DMS79 treated with DMSO at 0.1 percent for 48 hours (cell line): Measurements from ENCODE around the gene ATP6AP2.
A peak's percentile ranks its signal among the peaks of the same experiment; 100 is the strongest.
"Not testable (repeated sequence)": the region's sequence is repeated elsewhere in the genome, so short reads cannot be mapped to it uniquely, and the experiment has no call there.

Experiments
- DNase-seq: peaks from one replicate; lab custom pipeline; 2025; lab: John Stamatoyannopoulos, UW

ATP6AP2 gene

GRCh38 chrX:40576291-40576690 lies 4.5 kb upstream of the ATP6AP2 start:
- DNase-seq, result no peak

- peak; percentile 6 for DNase-seq
These were observed 2.6 kb upstream of the ATP6AP2 start for GRCh38 chrX:40578039-40578695.

GRCh38 chrX:40579141-40579540 lies 1.6 kb upstream of the ATP6AP2 start:
- no peak for DNase-seq

GRCh38 chrX:40579900-40580536 lies 752 bp upstream of the ATP6AP2 start:
- no peak for DNase-seq

GRCh38 chrX:40581336-40581920 lies 658 bp downstream of the ATP6AP2 start:
- no peak for DNase-seq

GRCh38 chrX:40582178-40582577 lies 1.4 kb downstream of the ATP6AP2 start:
- not testable (repeated sequence) for DNase-seq

GRCh38 chrX:40582811-40583210 lies 2.0 kb downstream of the ATP6AP2 start:
- no peak for DNase-seq

GRCh38 chrX:40587623-40588022 lies 6.9 kb downstream of the ATP6AP2 start:
- not testable (repeated sequence) for DNase-seq

- DNase-seq, result not testable (repeated sequence)
These were observed 9.0 kb downstream of the ATP6AP2 start for GRCh38 chrX:40589616-40590321.

- DNase-seq, result no peak
These were observed 22.7 kb downstream of the ATP6AP2 start for GRCh38 chrX:40603446-40603845.

- no peak for DNase-seq
These were observed 26.6 kb downstream of the ATP6AP2 start for GRCh38 chrX:40607381-40607780.

- no peak for DNase-seq
These were observed 31.7 kb downstream of the ATP6AP2 start for GRCh38 chrX:40612511-40612910.

GRCh38 chrX:40615976-40616375 lies 35.2 kb downstream of the ATP6AP2 start:
- DNase-seq, result no peak

GRCh38 chrX:40617566-40617965 lies 36.8 kb downstream of the ATP6AP2 start:
- no peak for DNase-seq

- DNase-seq, result no peak
These were observed 41.8 kb downstream of the ATP6AP2 start for GRCh38 chrX:40622479-40623138.

GRCh38 chrX:40623139-40623536 lies 42.4 kb downstream of the ATP6AP2 start, which contains the start of gene MPC1L:
TSS of gene MPC1L (plus strand) at chrX:40623428. CDS start at chrX:40623566, 138 bp downstream.
- DNase-seq, result no peak

- DNase-seq, result no peak
These were observed 42.9 kb downstream of the ATP6AP2 start for GRCh38 chrX:40623665-40624064.

- no peak for DNase-seq
These were observed 44.5 kb downstream of the ATP6AP2 start for GRCh38 chrX:40625294-40625693.

- no peak for DNase-seq
These were observed 47.7 kb downstream of the ATP6AP2 start for GRCh38 chrX:40628506-40628905.

GRCh38 chrX:40632199-40632598 lies 51.4 kb downstream of the ATP6AP2 start:
- no peak for DNase-seq

GRCh38 chrX:40637687-40638086 lies 56.9 kb downstream of the ATP6AP2 start:
- no peak for DNase-seq

- DNase-seq, result no peak
These were observed 63.4 kb downstream of the ATP6AP2 start for GRCh38 chrX:40644176-40644575.
